CD4-positive, alpha-beta memory T cell (primary cell): Measurements from ENCODE around the gene CLIC3. TPM values are rescaled to one million over a fixed set of nuclear protein-coding genes. Genes with fewer than 3 reads are reported as not detected.

Experiments
- CTCF ChIA-PET: fragments of 350-600 bp; sonication (Branson Sonifier 250); formaldehyde crosslinking; loops from one replicate; lab custom pipeline; 2021; ENCODE audit warnings: inconsistent platforms; ENCODE audit not compliant: partially characterized antibody; lab: Charles Lee
- POLR2A ChIA-PET: fragments of 350-600 bp; sonication (Branson Sonifier 250); formaldehyde crosslinking; loops from one replicate; lab custom pipeline; 2021; ENCODE audit not compliant: partially characterized antibody; lab: Charles Lee
- DNase-seq, 5 donors: peaks; one replicate each; pipeline versions ENCODE4 v3.0.0 to v3.0.0-alpha.2; 2020 to 2022; ENCODE audit warnings: mixed read lengths in 1 of 5
- H3K27ac ChIP-seq: one replicate; pipeline ENCODE4 v1.7.0; 2013; ENCODE audit warnings: low read depth, low read length
- H3K27me3 ChIP-seq: 2 replicates; pipeline ENCODE4 v1.7.0; 2013; ENCODE audit warnings: mild to moderate bottlenecking, low read length, moderate library complexity; ENCODE audit not compliant: insufficient read depth
- H3K36me3 ChIP-seq: 2 replicates; pipeline ENCODE4 v1.7.0; 2013; ENCODE audit warnings: mild to moderate bottlenecking, low read length, moderate library complexity; ENCODE audit not compliant: insufficient read depth
- H3K4me1 ChIP-seq: 2 replicates; pipeline ENCODE4 v1.7.0; 2013; ENCODE audit warnings: mild to moderate bottlenecking, low read length, moderate library complexity; ENCODE audit not compliant: insufficient read depth
- H3K4me3 ChIP-seq, 2 donors: one replicate each; pipeline ENCODE4 v1.7.0; 2013; ENCODE audit warnings: low read length in 2 of 2, mild to moderate bottlenecking in 1 of 2
- H3K9me3 ChIP-seq, 2 donors: one replicate each; pipeline ENCODE4 v1.7.0; 2013; ENCODE audit warnings: low read length in 2 of 2, control low read depth in 1 of 2; ENCODE audit not compliant: control insufficient read depth in 1 of 2
- H3K27ac Mint-ChIP-seq, 7 donors: one replicate each; pipeline ENCODE4 v1.8.0; 2020 to 2021; ENCODE audit warnings: mixed read lengths in 7 of 7, mild to moderate bottlenecking in 6 of 7, inconsistent platforms in 3 of 7, moderate library complexity in 3 of 7
- H3K27me3 Mint-ChIP-seq, 2 donors: one replicate each; pipeline ENCODE4 v1.8.0; 2020 to 2021; ENCODE audit warnings: mixed read lengths in 2 of 2
- H3K36me3 Mint-ChIP-seq, 2 donors: one replicate each; pipeline ENCODE4 v1.8.0; 2020 to 2021; ENCODE audit warnings: mixed read lengths in 2 of 2, inconsistent platforms in 1 of 2, mild to moderate bottlenecking in 1 of 2
- H3K4me1 Mint-ChIP-seq, 4 donors: one replicate each; pipeline ENCODE4 v1.8.0; 2020 to 2021; ENCODE audit warnings: mixed read lengths in 4 of 4, mild to moderate bottlenecking in 1 of 4
- H3K4me3 Mint-ChIP-seq, 8 donors: one replicate each; pipeline ENCODE4 v1.8.0; 2020 to 2021; ENCODE audit warnings: mixed read lengths in 8 of 8, mild to moderate bottlenecking in 7 of 8, moderate library complexity in 6 of 8, inconsistent platforms in 3 of 8
- H3K9me3 Mint-ChIP-seq, 8 donors: one replicate each; pipeline ENCODE4 v1.8.0; 2020 to 2021; ENCODE audit warnings: mixed read lengths in 8 of 8, mild to moderate bottlenecking in 5 of 8, inconsistent platforms in 3 of 8, moderate library complexity in 1 of 8
- intact Hi-C: fragments of 100-400 bp; cut with micrococcal nuclease; formaldehyde crosslinking; loops from one replicate; pipeline ENCODE4 v1.15.1; 2023
- polyA plus RNA-seq, 2 donors: library from polyadenylated mRNA; unstranded; fragments of 300-500 nt; fragmentation: Illumina TruSeq; gene quantifications; one replicate each; pipeline ENCODE4 v1.2.3, GENCODE V29; 2021
- total RNA-seq, 2 experiments: library from RNA; stranded (reverse); gene quantifications; one replicate each; pipeline ENCODE4 v1.2.3, GENCODE V29; 2021

The CLIC3 gene
- total and polyA plus RNA-seq, 4 experiments from 2014 or later = 3.1 to 7.8 (median 4.4) TPM

- intact Hi-C loops = no loop called here
- Mint-ChIP-seq H3K9me3 (peaks cover 0 to 6% (median 0%) of the 10 kb centered on the region in 8 donors), H3K27me3 (no peaks in the 10 kb centered on the region), H3K4me1 (peaks cover 5 to 16% (median 10%) of the 10 kb centered on the region in 4 donors), H3K4me3 (peak within 1 kb of the TSS in 1 of 8 donors; percentile 36), H3K27ac (peak within 1 kb of the TSS in 3 of 7 donors; percentile 27 to 72 (median 56)), H3K36me3 (peaks cover 0 to 7% of the 10 kb centered on the region in 2 donors)
- CTCF ChIA-PET = interaction anchor here (0.6 to 1.2 kb wide), 4 partner anchors 9 to 78 kb away, joined by 3 read pairs; partner anchors contain the start of gene PAXX
- Histone ChIP-seq H3K4me1 (peaks cover 12% of the 10 kb centered on the region), H3K36me3 (no peaks in the 10 kb centered on the region), H3K27me3 (no peaks in the 10 kb centered on the region), H3K4me3 (no peak within 1 kb of the TSS), H3K27ac (no peak within 1 kb of the TSS), H3K9me3 (no peaks in the 10 kb centered on the region)
- POLR2A ChIA-PET = interaction anchor here (1.0 to 2.2 kb wide), 5 partner anchors 9 to 144 kb away, joined by 3 to 14 read pairs (median 5); partner anchors contain the start of genes CLIC3 and RABL6
- no peak for DNase-seq
Observed at GRCh38 chr9:136951541-136952320, 44.6 kb downstream of the CLIC3 start, which contains the start of gene LCN12. Gene LCN12, plus strand, starts transcription at chr9:136952273. Its CDS starts 55 bp downstream, at chr9:136952328.

DNA sequence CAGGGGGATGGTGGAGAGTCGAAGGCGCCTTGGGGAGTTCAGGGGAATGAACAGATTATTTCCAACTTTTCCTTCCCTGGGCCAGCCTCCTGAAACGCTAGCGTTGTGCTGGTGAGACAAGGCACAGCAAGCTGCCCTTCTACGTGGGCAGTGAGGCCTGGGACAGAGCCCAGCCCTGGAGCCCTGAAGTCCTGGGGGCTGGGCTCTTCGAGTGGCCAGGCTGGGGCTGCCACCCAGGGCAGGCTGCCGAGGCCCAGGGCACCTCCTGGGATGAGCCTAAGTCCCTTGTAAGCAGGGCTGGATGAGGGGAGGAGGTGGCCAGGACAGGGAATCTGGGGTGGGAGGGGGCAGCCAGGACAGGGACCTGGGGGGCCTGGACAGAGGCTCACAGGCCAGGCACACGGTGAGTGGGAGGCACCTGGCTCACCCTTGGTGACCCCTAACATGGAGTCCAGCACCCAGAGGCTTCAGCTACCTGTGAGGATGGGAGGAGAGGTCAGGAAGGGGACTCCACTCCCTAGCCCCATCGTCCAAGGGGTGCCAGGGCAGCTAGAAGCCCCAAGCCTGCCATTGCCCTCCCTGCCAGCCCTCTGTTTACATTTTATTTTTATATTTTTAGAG lies 45.6 kb downstream of the CLIC3 start:
- Mint-ChIP-seq H3K36me3 (no peaks in the 10 kb centered on the region), H3K9me3 (no peaks in the 10 kb centered on the region), H3K4me3 (peak overlapping the region; percentile 77 to 88 (median 82)), H3K4me1 (peaks cover 3 to 16% (median 7%) of the 10 kb centered on the region in 4 donors), H3K27ac (peak overlapping the region; percentile 70 to 91 (median 78)), H3K27me3 (no peaks in the 10 kb centered on the region)
- H3K4me3 ChIP-seq = peak overlapping the region in 1 of 2 donors; percentile 22
- H3K27me3 ChIP-seq = no peaks in the 10 kb centered on the region
- ChIA-PET POLR2A (interaction anchor here (0.6 to 2.2 kb wide), 7 partner anchors 10 to 286 kb away, joined by 3 to 14 read pairs (median 5); partner anchors contain the start of genes CLIC3, PAXX and RABL6), CTCF (interaction anchor here (0.6 to 3.4 kb wide), 6 partner anchors 10 to 108 kb away, joined by 3 to 12 read pairs (median 3); partner anchors contain the start of genes AJM1 and PAXX)
- intact Hi-C loops = loop anchor here (1.0 kb wide), 1 partner anchor 78 kb away; the partner anchor contains the start of gene ABCA2
- peaks cover 12% of the 10 kb centered on the region for H3K4me1 ChIP-seq
- H3K9me3 ChIP-seq = no peaks in the 10 kb centered on the region
- H3K27ac ChIP-seq = peak overlapping the region; percentile 82
- H3K36me3 ChIP-seq = no peaks in the 10 kb centered on the region
- no peak for DNase-seq

DNA sequence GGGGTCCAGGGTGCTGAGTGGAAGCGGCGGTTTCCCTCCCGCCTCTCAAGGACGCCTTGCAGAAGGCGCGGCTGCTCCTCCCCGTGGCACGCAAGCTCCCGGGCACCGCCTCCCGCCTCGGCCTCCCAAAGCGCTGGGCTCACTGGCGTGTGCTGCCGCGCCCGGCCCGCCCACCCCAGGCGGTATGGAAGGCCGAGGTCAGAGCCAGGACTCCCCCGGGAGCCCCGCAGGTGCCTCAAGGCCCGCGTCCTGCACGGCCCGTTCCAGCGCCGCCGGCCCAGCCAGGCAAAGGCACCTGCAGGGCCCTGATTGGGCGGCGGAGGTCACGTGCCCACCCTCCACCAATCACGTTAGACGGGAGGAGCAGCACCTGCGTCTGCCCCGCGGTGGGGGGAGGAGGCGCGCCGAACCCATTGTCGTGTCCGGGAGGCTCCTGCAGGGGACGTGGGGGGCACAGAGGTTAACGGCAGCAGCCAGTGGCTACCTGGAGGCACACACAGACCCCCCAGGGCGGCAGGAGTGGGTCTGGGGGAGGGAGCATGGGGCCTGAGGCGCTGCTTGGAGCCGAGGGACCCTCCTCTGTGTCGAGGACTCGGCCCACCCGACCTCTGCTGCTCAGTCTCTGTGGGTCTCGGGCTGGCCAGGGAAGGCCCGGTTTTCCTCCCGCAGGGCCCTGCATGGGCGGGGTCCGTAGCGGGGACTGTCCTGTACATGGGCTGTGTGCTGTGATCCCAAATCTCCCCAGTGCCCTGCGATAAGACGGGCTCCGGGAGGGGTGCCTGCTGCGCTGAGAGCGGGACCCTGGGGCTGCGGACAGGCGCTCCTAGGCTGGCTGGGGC lies 46.3 kb downstream of the CLIC3 start:
- POLR2A ChIA-PET = interaction anchor here (1.0 to 3.6 kb wide), 8 partner anchors 11 to 142 kb away, joined by 3 to 32 read pairs (median 10); partner anchors contain the start of genes CLIC3, PAXX and RABL6
- CTCF ChIA-PET = interaction anchor here (1.1 to 3.5 kb wide), 4 partner anchors 10 to 107 kb away, joined by 3 to 51 read pairs (median 8); partner anchors contain the start of genes AJM1 and FUT7

DNA sequence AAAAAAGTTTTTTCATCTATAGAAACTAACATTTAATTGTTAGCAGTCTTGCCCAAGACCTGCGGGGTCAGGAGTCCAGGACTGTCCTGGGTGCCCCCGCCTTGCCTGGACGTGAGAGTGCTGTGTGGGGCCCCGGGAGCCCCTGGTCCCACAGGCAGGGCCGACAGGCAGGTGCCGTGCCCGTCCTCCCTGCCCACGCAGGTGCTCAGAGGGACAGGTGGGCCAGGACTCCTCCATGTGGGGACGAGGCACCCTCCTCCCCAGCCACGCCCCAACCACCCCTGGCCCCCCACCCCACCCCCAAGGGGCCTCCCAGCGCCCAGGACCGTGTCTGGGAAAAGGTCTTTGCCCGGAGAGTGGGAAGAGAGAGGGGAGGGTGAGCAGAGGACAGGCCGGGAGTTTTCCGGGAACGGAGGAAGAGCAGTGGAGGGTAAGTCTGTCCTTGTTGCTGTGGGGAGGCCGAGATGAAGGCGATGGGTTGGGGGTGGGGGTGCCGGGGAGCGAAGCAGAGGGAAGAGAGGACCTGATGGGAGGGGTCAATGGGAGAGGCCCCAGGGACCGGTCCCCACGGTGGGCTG lies 47.0 kb downstream of the CLIC3 start:
- Histone ChIP-seq H3K4me3 (peak overlapping the region; percentile 29 to 57), H3K4me1 (peaks cover 19% of the 10 kb centered on the region), H3K36me3 (no peaks in the 10 kb centered on the region), H3K27me3 (no peaks in the 10 kb centered on the region), H3K9me3 (no peaks in the 10 kb centered on the region), H3K27ac (peak overlapping the region; percentile 82)
- H3K4me1 Mint-ChIP-seq = peaks cover 4 to 21% (median 11%) of the 10 kb centered on the region in 4 donors
- peak overlapping the region; percentile 78 to 90 (median 82) for H3K4me3 Mint-ChIP-seq
- ChIA-PET POLR2A (interaction anchor here (1.0 to 3.6 kb wide), 5 partner anchors 36 to 86 kb away, joined by 3 to 32 read pairs (median 12); partner anchors contain the start of genes CLIC3 and PAXX), CTCF (interaction anchor here (1.6 to 3.5 kb wide), 4 partner anchors 16 to 106 kb away, joined by 3 to 84 read pairs (median 32); partner anchors contain the start of genes AJM1 and FUT7)
- no peaks in the 10 kb centered on the region for H3K9me3 Mint-ChIP-seq
- DNase-seq = no peak
- H3K27ac Mint-ChIP-seq = peak overlapping the region; percentile 72 to 90 (median 89)
- intact Hi-C loops = loop anchor here (1.0 kb wide), 1 partner anchor 86 kb away; no protein-coding TSS in a partner anchor
- H3K36me3 Mint-ChIP-seq = no peaks in the 10 kb centered on the region
- no peaks in the 10 kb centered on the region for H3K27me3 Mint-ChIP-seq

More for the DNA sequence above, 46.3 kb downstream of the CLIC3 start:
- H3K27me3 Mint-ChIP-seq = no peaks in the 10 kb centered on the region
- Histone ChIP-seq H3K27me3 (no peaks in the 10 kb centered on the region), H3K36me3 (no peaks in the 10 kb centered on the region), H3K4me3 (peak overlapping the region; percentile 29 to 57), H3K27ac (peak overlapping the region; percentile 82), H3K4me1 (peaks cover 16% of the 10 kb centered on the region), H3K9me3 (no peaks in the 10 kb centered on the region)
- no peaks in the 10 kb centered on the region for H3K36me3 Mint-ChIP-seq
- peaks cover 3 to 16% (median 8%) of the 10 kb centered on the region in 4 donors for H3K4me1 Mint-ChIP-seq
- peak; percentile 93 to 97 (median 95) for DNase-seq
- no peaks in the 10 kb centered on the region for H3K9me3 Mint-ChIP-seq
- peak overlapping the region; percentile 72 to 91 (median 89) for H3K27ac Mint-ChIP-seq
- intact Hi-C loops = loop anchor here (1.0 kb wide), 2 partner anchors 78 to 85 kb away; partner anchors contain the start of gene ABCA2
- peak overlapping the region; percentile 79 to 90 (median 86) for H3K4me3 Mint-ChIP-seq

DNA sequence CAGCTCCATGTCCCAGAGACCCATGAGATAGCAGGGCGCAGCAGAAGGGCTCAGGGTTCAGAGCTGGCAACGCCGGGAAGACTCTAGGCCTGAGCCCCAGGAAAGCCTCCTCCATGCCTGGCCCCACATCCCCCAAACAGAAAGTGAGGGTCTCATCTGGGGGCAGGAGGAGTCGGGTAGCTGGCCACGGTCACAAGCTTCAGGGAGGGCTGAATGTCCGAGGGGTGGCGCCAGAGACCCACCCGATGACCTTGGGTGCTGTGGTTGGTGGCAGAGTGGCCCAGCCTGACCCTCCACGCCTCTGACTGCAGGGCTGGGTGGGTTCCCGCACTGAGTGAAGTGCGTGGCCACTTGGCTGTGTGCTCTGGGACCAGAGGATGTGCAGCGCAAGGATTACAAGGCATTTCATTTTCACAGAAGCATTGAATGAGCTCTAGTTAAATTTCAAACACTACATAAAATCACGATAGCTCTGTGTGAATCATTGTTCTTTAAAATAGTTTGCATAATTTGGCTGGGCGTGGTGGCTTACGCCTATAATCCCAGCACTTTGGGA lies 48.3 kb downstream of the CLIC3 start:
- Mint-ChIP-seq H3K36me3 (no peaks in the 10 kb centered on the region), H3K27me3 (no peaks in the 10 kb centered on the region), H3K27ac (peak overlapping the region in 5 of 7 donors; percentile 22 to 83 (median 70)), H3K4me3 (peak overlapping the region in 6 of 8 donors; percentile 4 to 74 (median 44)), H3K9me3 (no peaks in the 10 kb centered on the region), H3K4me1 (peaks cover 4 to 21% (median 13%) of the 10 kb centered on the region in 4 donors)
- peak overlapping the region; percentile 19 for H3K27ac ChIP-seq
- no peak overlapping the region for H3K4me3 ChIP-seq
- POLR2A ChIA-PET = interaction anchor here (1.0 to 3.6 kb wide), 14 partner anchors 12 to 141 kb away, joined by 3 to 32 read pairs (median 6); partner anchors contain the start of genes CLIC3, MAN1B1, PAXX and RABL6
- H3K9me3 ChIP-seq = no peaks in the 10 kb centered on the region
- CTCF ChIA-PET = interaction anchor here (0.6 to 3.5 kb wide), 26 partner anchors 9 to 161 kb away, joined by 3 to 84 read pairs (median 5); partner anchors contain the start of genes AJM1, CLIC3, FUT7 and PAXX
- no peak for DNase-seq
- H3K36me3 ChIP-seq = no peaks in the 10 kb centered on the region
- H3K27me3 ChIP-seq = no peaks in the 10 kb centered on the region
- H3K4me1 ChIP-seq = peaks cover 26% of the 10 kb centered on the region
- intact Hi-C loops = no loop called here
